Tibial artery (tissue), 4 donors: Measurements from ENCODE around the gene MYO1H.

Experiments
- DNase-seq, 2 donors: peaks; one replicate each; pipeline ENCODE4 v3.0.0-alpha.2; 2019
- H3K27ac ChIP-seq, 2 donors: fragments of 200-600 bp; sonication (generic) in 1 of 2; 1 replicate in 1 of 2; 2 replicates in 1 of 2; pipeline ENCODE4 v1.5.1; 2018 to 2019; ENCODE audit warnings: mild to moderate bottlenecking in 1 of 2
- H3K27me3 ChIP-seq, 2 donors: fragments of 200-600 bp; sonication (generic) in 1 of 2; one replicate each; pipeline versions ENCODE4 v1.5.1 to v1.6.0; 2016 to 2019
- H3K36me3 ChIP-seq, 3 donors: fragments of 200-600 bp; sonication (generic) in 2 of 3; one replicate each; pipeline ENCODE4 v1.5.1; 2016 to 2019; ENCODE audit warnings: mild to moderate bottlenecking in 2 of 3
- H3K4me1 ChIP-seq, 4 donors: fragments of 200-600 bp; sonication (generic) in 2 of 4; 1 replicate in 3 of 4; 2 replicates in 1 of 4; pipeline ENCODE4 v1.5.1; 2016 to 2019
- H3K4me3 ChIP-seq, 2 donors: fragments of 200-600 bp; sonication (generic) in 1 of 2; 1 replicate in 1 of 2; 2 replicates in 1 of 2; pipeline ENCODE4 v1.5.1; 2018 to 2019; ENCODE audit warnings: mild to moderate bottlenecking in 2 of 2
- H3K9me3 ChIP-seq, 3 donors: fragments of 200-600 bp; sonication (generic) in 1 of 3; one replicate each; pipeline ENCODE4 v1.5.1; 2016 to 2019
- intact Hi-C: fragments of 100-400 bp; cut with DNase I; formaldehyde crosslinking; loops from one replicate; pipeline ENCODE4 v1.15.0; 2023; ENCODE audit warnings: low total_unique reads
- TF ChIP-seq, protein P1 (sequence below), 2 experiments: fragments of 200-600 bp in 1 of 2; fragments of 450-650 bp in 1 of 2; IDR thresholded peaks; one replicate each; pipeline ENCODE4 v1.5.1; 2017 to 2019; ENCODE audit warnings: antibody characterized with exemption in 2 of 2, mild to moderate bottlenecking in 1 of 2, moderate library complexity in 1 of 2

Gene MYO1H

GRCh38 chr12:109446869-109447268, 99.2 kb downstream of the MYO1H start:
- no peak overlapping the region for H3K4me3 ChIP-seq
- no peaks in the 10 kb centered on the region for H3K9me3 ChIP-seq
- H3K4me1 ChIP-seq = peaks cover 0 to 15% (median 0%) of the 10 kb centered on the region in 4 donors
- H3K27me3 ChIP-seq = no peaks in the 10 kb centered on the region
- TF ChIP-seq, protein P1, sequence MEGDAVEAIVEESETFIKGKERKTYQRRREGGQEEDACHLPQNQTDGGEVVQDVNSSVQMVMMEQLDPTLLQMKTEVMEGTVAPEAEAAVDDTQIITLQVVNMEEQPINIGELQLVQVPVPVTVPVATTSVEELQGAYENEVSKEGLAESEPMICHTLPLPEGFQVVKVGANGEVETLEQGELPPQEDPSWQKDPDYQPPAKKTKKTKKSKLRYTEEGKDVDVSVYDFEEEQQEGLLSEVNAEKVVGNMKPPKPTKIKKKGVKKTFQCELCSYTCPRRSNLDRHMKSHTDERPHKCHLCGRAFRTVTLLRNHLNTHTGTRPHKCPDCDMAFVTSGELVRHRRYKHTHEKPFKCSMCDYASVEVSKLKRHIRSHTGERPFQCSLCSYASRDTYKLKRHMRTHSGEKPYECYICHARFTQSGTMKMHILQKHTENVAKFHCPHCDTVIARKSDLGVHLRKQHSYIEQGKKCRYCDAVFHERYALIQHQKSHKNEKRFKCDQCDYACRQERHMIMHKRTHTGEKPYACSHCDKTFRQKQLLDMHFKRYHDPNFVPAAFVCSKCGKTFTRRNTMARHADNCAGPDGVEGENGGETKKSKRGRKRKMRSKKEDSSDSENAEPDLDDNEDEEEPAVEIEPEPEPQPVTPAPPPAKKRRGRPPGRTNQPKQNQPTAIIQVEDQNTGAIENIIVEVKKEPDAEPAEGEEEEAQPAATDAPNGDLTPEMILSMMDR (IDR thresholded peaks at IDR 0.05) = no peak
- intact Hi-C loops = no loop called here
- no peak overlapping the region for H3K27ac ChIP-seq
- DNase-seq = no peak
- peaks cover 37 to 71% (median 42%) of the 10 kb centered on the region in 3 donors for H3K36me3 ChIP-seq

GRCh38 chr12:109447482-109447881, 99.8 kb downstream of the MYO1H start:
- Histone ChIP-seq H3K36me3 (peaks cover 40 to 77% (median 47%) of the 10 kb centered on the region in 3 donors), H3K27ac (no peak overlapping the region), H3K4me1 (peaks cover 0 to 15% (median 0%) of the 10 kb centered on the region in 4 donors), H3K27me3 (no peaks in the 10 kb centered on the region), H3K9me3 (no peaks in the 10 kb centered on the region), H3K4me3 (no peak overlapping the region)
- TF ChIP-seq, protein P1 (IDR thresholded peaks at IDR 0.05) = no peak
- intact Hi-C loops = no loop called here
- DNase-seq = no peak

- Histone ChIP-seq H3K27me3 (no peaks in the 10 kb centered on the region), H3K4me1 (peaks cover 0 to 15% (median 0%) of the 10 kb centered on the region in 4 donors), H3K9me3 (no peaks in the 10 kb centered on the region), H3K36me3 (peaks cover 47 to 85% (median 55%) of the 10 kb centered on the region in 3 donors), H3K27ac (no peak overlapping the region), H3K4me3 (no peak overlapping the region)
- intact Hi-C loops = no loop called here
- DNase-seq = no peak
- TF ChIP-seq, protein P1 (IDR thresholded peaks at IDR 0.05) = no peak
Measured at GRCh38 chr12:109448272-109448671, 100.6 kb downstream of the MYO1H start.

DNA sequence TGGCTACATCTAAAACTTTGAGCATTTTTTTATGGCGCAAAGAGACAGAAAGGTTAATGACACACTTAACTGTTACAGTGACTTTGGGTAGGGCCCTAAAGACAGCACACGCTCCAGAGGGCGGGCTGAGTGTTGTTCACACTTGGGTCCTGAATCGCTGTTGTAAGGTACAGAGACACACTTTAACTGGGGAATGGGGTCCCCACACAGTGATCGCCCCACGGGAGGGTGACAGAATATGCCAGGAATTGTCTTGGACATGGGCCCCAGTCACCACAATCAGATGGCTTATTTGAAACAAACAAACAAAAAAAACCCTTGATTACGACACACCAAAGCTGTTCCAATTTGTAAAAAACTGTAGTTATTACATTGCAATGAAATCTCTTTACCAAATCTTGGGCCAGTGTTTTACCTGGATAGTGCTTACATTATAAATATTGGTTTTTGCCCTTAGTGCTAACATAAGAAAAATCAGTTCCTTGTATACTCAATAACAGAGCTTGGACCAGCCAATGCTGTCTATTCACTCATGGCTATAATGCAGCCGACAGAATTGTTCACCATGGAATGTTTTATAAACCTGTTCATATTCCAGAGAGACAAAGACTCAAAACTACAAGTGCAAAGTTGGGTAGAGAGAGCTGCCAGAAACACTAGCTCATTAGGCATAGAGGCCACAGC, 101.1 kb downstream of the MYO1H start:
- no peak for DNase-seq
- intact Hi-C loops = no loop called here
- no peak overlapping the region for H3K4me3 ChIP-seq
- H3K27me3 ChIP-seq = no peaks in the 10 kb centered on the region
- H3K4me1 ChIP-seq = peaks cover 0 to 9% (median 0%) of the 10 kb centered on the region in 4 donors
- peak overlapping the region in 1 of 2 donors; percentile 7 for H3K27ac ChIP-seq
- TF ChIP-seq, protein P1 (IDR thresholded peaks at IDR 0.05) = no peak
- peaks cover 53 to 91% (median 61%) of the 10 kb centered on the region in 3 donors for H3K36me3 ChIP-seq
- H3K9me3 ChIP-seq = no peaks in the 10 kb centered on the region

GRCh38 chr12:109449845-109450532, 102.3 kb downstream of the MYO1H start:
- intact Hi-C loops = loop anchor here (10.0 kb wide), 1 partner anchor 265 kb away; the partner anchor contains the start of gene FAM222A
- peaks cover 0 to 4% (median 0%) of the 10 kb centered on the region in 4 donors for H3K4me1 ChIP-seq
- no peaks in the 10 kb centered on the region for H3K27me3 ChIP-seq
- TF ChIP-seq, protein P1 (IDR thresholded peaks at IDR 0.05) = no peak
- no peak overlapping the region for H3K4me3 ChIP-seq
- peaks cover 57 to 93% (median 72%) of the 10 kb centered on the region in 3 donors for H3K36me3 ChIP-seq
- DNase-seq = no peak
- peak overlapping the region in 1 of 2 donors; percentile 24 for H3K27ac ChIP-seq
- H3K9me3 ChIP-seq = no peaks in the 10 kb centered on the region
